B cell (primary cell): ENCODE measurements around the gene PDCD6IP. TPM values are rescaled to one million over a fixed set of nuclear protein-coding genes. Genes with fewer than 3 reads are reported as not detected.

ENCODE experiments used
- ATAC-seq: fragments of 200-7000 bp; cut with Tn5 transposase; one replicate; pipeline ENCODE4 v1.10.0; 2021; ENCODE audit warnings: low read depth, mild to moderate bottlenecking, moderate number of reproducible peaks, moderate library complexity
- CTCF ChIA-PET: fragments of 350-600 bp; sonication (Branson Sonifier 250); formaldehyde crosslinking; loops from one replicate; lab custom pipeline; 2021; ENCODE audit warnings: antibody characterized with exemption, inconsistent platforms; lab: Charles Lee
- POLR2A ChIA-PET: fragments of 350-600 bp; sonication (Branson Sonifier 250); formaldehyde crosslinking; loops from one replicate; lab custom pipeline; 2021; ENCODE audit warnings: antibody characterized with exemption; lab: Charles Lee
- DNase-seq: peaks from one replicate; pipeline ENCODE4 v3.0.0; 2013
- H2AFZ ChIP-seq: 2 replicates; pipeline ENCODE4 v1.6.1; 2012; ENCODE audit warnings: mild to moderate bottlenecking, low read depth, low read length; ENCODE audit not compliant: insufficient read depth, poor library complexity, severe bottlenecking
- H3K27ac ChIP-seq, 2 donors: 1 replicate in 1 of 2; 2 replicates in 1 of 2; pipeline ENCODE4 v1.5.1; 2012 to 2013; ENCODE audit warnings: low read length in 2 of 2, mild to moderate bottlenecking in 2 of 2, moderate library complexity in 1 of 2
- H3K27me3 ChIP-seq, 4 experiments: fragments of 200-600 bp in 1 of 4; sonication (generic) in 1 of 4; replicated peaks in 1 of 4; 1 replicate in 2 of 4; 2 replicates in 2 of 4; pipeline versions ENCODE4 v1.6.1 to v1.7.0; 2013 to 2016; ENCODE audit warnings: low read length in 3 of 4, mild to moderate bottlenecking in 2 of 4, mixed read lengths in 1 of 4, moderate library complexity in 1 of 4; ENCODE audit not compliant: insufficient read depth in 4 of 4, control insufficient read depth in 3 of 4; ENCODE audit errors: control extremely low read depth in 1 of 4
- H3K36me3 ChIP-seq, 2 experiments: replicated peaks in 1 of 2; 1 replicate in 1 of 2; 2 replicates in 1 of 2; pipeline versions ENCODE4 v1.6.1 to v1.7.1; 2013; ENCODE audit warnings: low read length in 1 of 2; ENCODE audit not compliant: insufficient read depth in 2 of 2, control insufficient read depth in 1 of 2; ENCODE audit errors: control extremely low read depth in 1 of 2, extremely low read depth in 1 of 2
- H3K4me1 ChIP-seq, 2 donors: fragments of 200-600 bp in 1 of 2; sonication (generic) in 1 of 2; 1 replicate in 1 of 2; 2 replicates in 1 of 2; pipeline versions ENCODE4 v1.5.1 to v1.6.1; 2013 to 2017; ENCODE audit warnings: low read length in 2 of 2; ENCODE audit not compliant: control insufficient read depth in 2 of 2, insufficient read depth in 2 of 2
- H3K4me2 ChIP-seq: replicated peaks from 2 replicates; pipeline ENCODE3; 2012; ENCODE audit warnings: mild to moderate bottlenecking, low read depth, low read length; ENCODE audit not compliant: poor library complexity, severe bottlenecking
- H3K4me3 ChIP-seq, 5 experiments: fragments of 200-600 bp in 1 of 5; sonication (generic) in 1 of 5; 1 replicate in 3 of 5; 2 replicates in 2 of 5; pipeline versions ENCODE4 v1.5.1 to v1.7.0; 2011 to 2016; ENCODE audit warnings: low read length in 4 of 5, mild to moderate bottlenecking in 4 of 5, low read depth in 2 of 5, control low read depth in 1 of 5, moderate library complexity in 1 of 5; ENCODE audit not compliant: insufficient read depth in 1 of 5; ENCODE audit errors: control extremely low read depth in 1 of 5, extremely low read depth in 1 of 5
- H3K79me2 ChIP-seq: fragments of 200-600 bp; sonication (generic); one replicate; pipeline ENCODE4 v1.6.0; 2016; ENCODE audit warnings: low read length; ENCODE audit not compliant: control insufficient read depth, insufficient read depth
- H3K9ac ChIP-seq: fragments of 200-600 bp; sonication (generic); 2 replicates; pipeline ENCODE4 v1.6.1; 2017; ENCODE audit warnings: mild to moderate bottlenecking, low read length, moderate library complexity
- H3K9me3 ChIP-seq, 3 donors: one replicate each; pipeline versions ENCODE4 v1.6.1 to v1.7.1; 2013; ENCODE audit warnings: low read length in 2 of 3; ENCODE audit not compliant: control insufficient read depth in 2 of 3, insufficient read depth in 1 of 3; ENCODE audit errors: control extremely low read depth in 1 of 3
- H4K20me1 ChIP-seq: 2 replicates; pipeline ENCODE4 v1.6.0; 2012; ENCODE audit warnings: mild to moderate bottlenecking, low read length; ENCODE audit not compliant: insufficient read depth, control insufficient read depth, poor library complexity, severe bottlenecking
- H3K27ac Mint-ChIP-seq: one replicate; pipeline ENCODE4 v1.8.0; 2021; ENCODE audit warnings: mixed read lengths
- H3K27me3 Mint-ChIP-seq: one replicate; pipeline ENCODE4 v1.8.0; 2021; ENCODE audit warnings: mixed read lengths
- H3K4me1 Mint-ChIP-seq: one replicate; pipeline ENCODE4 v1.8.0; 2021; ENCODE audit warnings: mixed read lengths
- H3K4me3 Mint-ChIP-seq: one replicate; pipeline ENCODE4 v1.8.0; 2021; ENCODE audit warnings: mixed read lengths
- H3K9me3 Mint-ChIP-seq: one replicate; pipeline ENCODE4 v1.8.0; 2022; ENCODE audit warnings: mixed read lengths; ENCODE audit not compliant: insufficient read depth
- EZH2 ChIP-seq: IDR thresholded peaks from 2 replicates; pipeline ENCODE4 v1.6.1; 2012; ENCODE audit warnings: borderline replicate concordance, low read depth, mild to moderate bottlenecking, moderate library complexity, low read length; ENCODE audit not compliant: insufficient read depth, poor library complexity, severe bottlenecking
- WGBS: methylation state at CpG from one replicate; pipeline ENCODE4 v1.1.5; 2013; ENCODE audit warnings: missing lambda C conversion rate; ENCODE audit not compliant: insufficient coverage; 5-methylcytosine and 5-hydroxymethylcytosine counted together
- intact Hi-C: fragments of 100-400 bp; cut with micrococcal nuclease; formaldehyde crosslinking; loops from one replicate; pipeline ENCODE4 v1.10.0; 2022
- polyA plus RNA-seq: library from polyadenylated mRNA; depleted of rRNA; stranded (reverse); fragments of >200 nt; gene quantifications from 2 replicates; pipeline ENCODE4 v1.2.3, GENCODE V29; 2012
- total RNA-seq, 2 donors: library from RNA; stranded (reverse); fragments of 120-200 nt in 1 of 2; gene quantifications; 1 replicate in 1 of 2; 2 replicates in 1 of 2; pipeline versions ENCODE4 v1.2.3 to v1.2.4, GENCODE V29; 2013 to 2022
- TF ChIP-seq, protein P1 (sequence below): fragments of 200-600 bp; IDR thresholded peaks from one replicate; pipeline ENCODE4 v1.8.0; 2022; ENCODE audit warnings: antibody characterized with exemption, mild to moderate bottlenecking

PDCD6IP gene
- total and polyA plus RNA-seq, 2 donors (not counting 1 experiment from before 2014, with no cell fraction given), result 103 to 276 TPM

DNA sequence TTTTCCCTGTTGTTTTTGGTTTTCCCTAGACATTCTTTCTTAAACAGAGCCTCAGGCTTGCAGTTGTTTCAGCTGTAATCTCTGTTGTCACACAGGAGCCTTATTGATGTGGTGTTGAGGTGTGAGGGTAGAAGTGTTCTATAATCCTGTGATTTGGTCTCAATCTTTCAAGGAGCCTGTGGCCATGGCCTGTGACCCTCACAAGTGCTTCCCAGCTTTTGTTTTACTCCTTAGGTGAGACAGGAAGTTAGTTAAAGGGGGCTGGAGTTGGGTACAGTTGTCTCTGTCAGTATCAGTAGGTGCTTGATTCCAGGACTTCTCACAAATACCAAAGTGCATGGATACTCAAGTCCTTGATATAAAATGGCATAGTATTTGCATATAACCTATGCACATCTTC lies 77.2 kb downstream of the PDCD6IP start:
- Histone ChIP-seq H3K9ac (no peak overlapping the region), H3K79me2 (no peaks in the 10 kb centered on the region), H4K20me1 (no peaks in the 10 kb centered on the region), H3K27ac (no peak overlapping the region), H3K4me3 (no peak overlapping the region), H3K9me3 (peaks cover 0 to 1% (median 0%) of the 10 kb centered on the region in 3 donors), H2AFZ (no peak overlapping the region), H3K36me3 (no peaks in the 10 kb centered on the region), H3K4me1 (no peaks in the 10 kb centered on the region), H3K27me3 (no peaks in the 10 kb centered on the region), H3K4me2 (no peak overlapping the region)
- POLR2A ChIA-PET, result no interaction called here
- Mint-ChIP-seq H3K9me3 (no peaks in the 10 kb centered on the region), H3K27me3 (no peaks in the 10 kb centered on the region), H3K4me1 (no peaks in the 10 kb centered on the region), H3K27ac (no peak overlapping the region), H3K4me3 (no peak overlapping the region)
- TF ChIP-seq, protein P1, sequence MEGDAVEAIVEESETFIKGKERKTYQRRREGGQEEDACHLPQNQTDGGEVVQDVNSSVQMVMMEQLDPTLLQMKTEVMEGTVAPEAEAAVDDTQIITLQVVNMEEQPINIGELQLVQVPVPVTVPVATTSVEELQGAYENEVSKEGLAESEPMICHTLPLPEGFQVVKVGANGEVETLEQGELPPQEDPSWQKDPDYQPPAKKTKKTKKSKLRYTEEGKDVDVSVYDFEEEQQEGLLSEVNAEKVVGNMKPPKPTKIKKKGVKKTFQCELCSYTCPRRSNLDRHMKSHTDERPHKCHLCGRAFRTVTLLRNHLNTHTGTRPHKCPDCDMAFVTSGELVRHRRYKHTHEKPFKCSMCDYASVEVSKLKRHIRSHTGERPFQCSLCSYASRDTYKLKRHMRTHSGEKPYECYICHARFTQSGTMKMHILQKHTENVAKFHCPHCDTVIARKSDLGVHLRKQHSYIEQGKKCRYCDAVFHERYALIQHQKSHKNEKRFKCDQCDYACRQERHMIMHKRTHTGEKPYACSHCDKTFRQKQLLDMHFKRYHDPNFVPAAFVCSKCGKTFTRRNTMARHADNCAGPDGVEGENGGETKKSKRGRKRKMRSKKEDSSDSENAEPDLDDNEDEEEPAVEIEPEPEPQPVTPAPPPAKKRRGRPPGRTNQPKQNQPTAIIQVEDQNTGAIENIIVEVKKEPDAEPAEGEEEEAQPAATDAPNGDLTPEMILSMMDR, result no peak
- no peak for TF ChIP-seq EZH2
- no peak for ATAC-seq
- CTCF ChIA-PET, result interaction anchor here (2.3 kb wide), 1 partner anchor 8 kb away, joined by 16 read pairs; no protein-coding TSS in a partner anchor
- no peak for DNase-seq
- intact Hi-C loops, result no loop called here

DNA sequence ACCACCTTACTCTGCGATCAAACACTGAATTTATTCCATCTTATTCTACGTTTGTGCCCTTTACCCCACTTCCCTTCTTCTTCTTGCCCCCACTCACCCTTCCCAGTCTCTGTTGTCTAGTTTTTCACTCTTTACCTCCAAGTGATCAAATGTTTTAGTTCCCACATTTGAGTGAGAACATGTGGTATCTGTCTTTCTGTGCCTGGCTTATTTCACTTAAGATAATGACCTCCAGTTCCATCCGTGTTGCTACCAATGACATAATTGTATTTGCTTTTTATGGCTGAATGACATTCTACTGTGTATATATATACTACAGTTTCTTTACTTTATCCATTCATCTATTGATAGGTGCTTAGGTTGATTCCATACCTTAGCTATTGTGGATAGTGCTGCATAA lies 78.8 kb downstream of the PDCD6IP start:
- H3K4me3 ChIP-seq, result no peak overlapping the region
- Mint-ChIP-seq H3K4me3 (no peak overlapping the region), H3K4me1 (no peaks in the 10 kb centered on the region), H3K27me3 (no peaks in the 10 kb centered on the region), H3K9me3 (no peaks in the 10 kb centered on the region), H3K27ac (no peak overlapping the region)
- H3K4me2 ChIP-seq, result no peak overlapping the region
- no peaks in the 10 kb centered on the region for H3K27me3 ChIP-seq
- no peak overlapping the region for H3K27ac ChIP-seq
- ChIA-PET CTCF (no interaction called here), POLR2A (no interaction called here)
- no peaks in the 10 kb centered on the region for H3K4me1 ChIP-seq
- H3K9me3 ChIP-seq, result peaks cover 0 to 1% (median 0%) of the 10 kb centered on the region in 3 donors
- H2AFZ ChIP-seq, result no peak overlapping the region
- no peaks in the 10 kb centered on the region for H3K79me2 ChIP-seq
- no peaks in the 10 kb centered on the region for H3K36me3 ChIP-seq
- no peak for DNase-seq
- WGBS, result 100% methylated on average over 2 of the region's 3 CpGs
- no peak overlapping the region for H3K9ac ChIP-seq
- intact Hi-C loops, result no loop called here
- H4K20me1 ChIP-seq, result no peaks in the 10 kb centered on the region
- TF ChIP-seq, protein P1, result no peak
- no peak for TF ChIP-seq EZH2
- no peak for ATAC-seq
